HepG2 (cell line): Measurements from ENCODE around the gene BMPR2. TPM values are rescaled to one million over a fixed set of nuclear protein-coding genes. Genes with fewer than 3 reads are reported as not detected.

Experiments
- CENPT ChIP-seq: sonication (generic); formaldehyde crosslinking; IDR thresholded peaks from 2 replicates; pipeline ENCODE4 v1.8.0; 2022; ENCODE audit warnings: low read depth, mild to moderate bottlenecking, moderate library complexity, missing genetic modification reagents
- MBNL3 ChIP-seq: fragments of 250-450 bp; sonication (Bioruptor Pico); conservative IDR thresholded peaks from 2 replicates; pipeline ENCODE4 v1.8.0; 2022; ENCODE audit warnings: mild to moderate bottlenecking, inconsistent platforms
- MED8 ChIP-seq: sonication (generic); formaldehyde crosslinking; IDR thresholded peaks from 2 replicates; pipeline ENCODE4 v1.8.1; 2023; ENCODE audit warnings: mild to moderate bottlenecking, missing genetic modification reagents; ENCODE audit not compliant: insufficient replicate concordance
- NCOR1 ChIP-seq: fragments of 200-600 bp; sonication (generic); IDR thresholded peaks from 2 replicates; pipeline ENCODE4 v1.7.0; 2017; ENCODE audit warnings: antibody characterized with exemption, low read length, borderline replicate concordance
- NR2F2 ChIP-seq: IDR thresholded peaks from 2 replicates; pipeline ENCODE4 v1.6.1; 2012; ENCODE audit warnings: low read depth, inconsistent platforms, borderline replicate concordance
- PHF20 ChIP-seq: sonication (generic); formaldehyde crosslinking; IDR thresholded peaks from 2 replicates; pipeline ENCODE4 v1.5.0; 2020; ENCODE audit warnings: mild to moderate bottlenecking, missing genetic modification reagents
- PRMT3 ChIP-seq: sonication (generic); formaldehyde crosslinking; IDR thresholded peaks from 2 replicates; pipeline ENCODE4 v1.8.1; 2022; ENCODE audit warnings: low read depth, mild to moderate bottlenecking, moderate library complexity, missing genetic modification reagents, borderline replicate concordance
- REXO4 ChIP-seq: sonication (generic); formaldehyde crosslinking; IDR thresholded peaks from 2 replicates; pipeline ENCODE4 v1.8.0; 2022; ENCODE audit warnings: missing genetic modification reagents, mild to moderate bottlenecking, borderline replicate concordance
- SCMH1 ChIP-seq: sonication (generic); formaldehyde crosslinking; IDR thresholded peaks from 2 replicates; pipeline ENCODE4 v1.9.0; 2021; ENCODE audit warnings: missing genetic modification reagents, mild to moderate bottlenecking, borderline replicate concordance
- TCF7 ChIP-seq: sonication (generic); IDR thresholded peaks from 2 replicates; pipeline ENCODE4 v1.6.1; 2016; ENCODE audit warnings: antibody characterized with exemption, low read depth
- ZIK1 ChIP-seq: sonication (generic); formaldehyde crosslinking; IDR thresholded peaks from 2 replicates; pipeline ENCODE4 v1.5.0; 2020; ENCODE audit warnings: mild to moderate bottlenecking, low read depth, missing genetic modification reagents, borderline replicate concordance
- ZNF138 ChIP-seq: sonication (generic); formaldehyde crosslinking; IDR thresholded peaks from 2 replicates; pipeline ENCODE4 v1.5.0; 2020; ENCODE audit warnings: mild to moderate bottlenecking, low read depth, missing genetic modification reagents
- ZNF225 ChIP-seq: sonication (generic); formaldehyde crosslinking; IDR thresholded peaks from 2 replicates; pipeline ENCODE4 v1.4.0; 2020; ENCODE audit warnings: mild to moderate bottlenecking, missing genetic modification reagents
- polyA plus RNA-seq, 8 experiments: library from polyadenylated mRNA; depleted of rRNA in 3 of 8; stranded (reverse) in 7 of 8; unstranded in 1 of 8; fragments of >200 nt; fragmentation: Illumina TruSeq in 4 of 8; extraction: Trizol in 4 of 8; gene quantifications; 2 replicates each; pipeline versions ENCODE4 v1.2.1 to v1.2.3, GENCODE V29; 2011 to 2016; ENCODE audit warnings: low read depth in 4 of 8, missing spikeins in 1 of 8, mixed read lengths in 1 of 8; ENCODE audit not compliant: insufficient read depth in 1 of 8
- total RNA-seq, 5 experiments: library from RNA; depleted of rRNA; stranded (reverse); fragments of >200 nt; fragmentation: Illumina TruSeq; extraction: Trizol; gene quantifications; 2 replicates each; pipeline ENCODE4 v1.2.3, GENCODE V29; 2016; ENCODE audit warnings: low read depth in 1 of 5
- TF ChIP-seq, protein P1 (sequence below): sonication (generic); formaldehyde crosslinking; conservative IDR thresholded peaks from 2 replicates; pipeline ENCODE4 v1.4.0; 2020; ENCODE audit warnings: missing genetic modification reagents
- TF ChIP-seq, protein P2 (sequence below): sonication (generic); formaldehyde crosslinking; IDR thresholded peaks from 2 replicates; pipeline ENCODE4 v1.5.1; 2020; ENCODE audit warnings: mild to moderate bottlenecking, missing genetic modification reagents, borderline replicate concordance
- TF ChIP-seq, protein P3 (sequence below), 2 experiments: sonication (generic) in 1 of 2; formaldehyde crosslinking in 1 of 2; IDR thresholded peaks; 2 replicates each; pipeline versions ENCODE4 v1.4.0 to v1.6.1; 2018 to 2020; ENCODE audit warnings: missing genetic modification reagents in 2 of 2, borderline replicate concordance in 1 of 2, low read depth in 1 of 2, mild to moderate bottlenecking in 1 of 2, missing biosample characterization in 1 of 2
- TF ChIP-seq, protein P4 (sequence below): sonication (generic); formaldehyde crosslinking; IDR thresholded peaks from 2 replicates; pipeline ENCODE4 v1.5.1; 2020; ENCODE audit warnings: mild to moderate bottlenecking, missing genetic modification reagents, moderate library complexity
- TF ChIP-seq, protein P5 (sequence below): IDR thresholded peaks from 2 replicates; pipeline ENCODE4 v1.6.1; 2018; ENCODE audit warnings: missing genetic modification reagents, mild to moderate bottlenecking, missing compliant biosample characterization

The BMPR2 gene
- total and polyA plus RNA-seq, 2 of the 13 experiments (the other 11 are each of a cell fraction or from before 2014, with no cell fraction given) = 5.5 to 10.3 TPM

DNA sequence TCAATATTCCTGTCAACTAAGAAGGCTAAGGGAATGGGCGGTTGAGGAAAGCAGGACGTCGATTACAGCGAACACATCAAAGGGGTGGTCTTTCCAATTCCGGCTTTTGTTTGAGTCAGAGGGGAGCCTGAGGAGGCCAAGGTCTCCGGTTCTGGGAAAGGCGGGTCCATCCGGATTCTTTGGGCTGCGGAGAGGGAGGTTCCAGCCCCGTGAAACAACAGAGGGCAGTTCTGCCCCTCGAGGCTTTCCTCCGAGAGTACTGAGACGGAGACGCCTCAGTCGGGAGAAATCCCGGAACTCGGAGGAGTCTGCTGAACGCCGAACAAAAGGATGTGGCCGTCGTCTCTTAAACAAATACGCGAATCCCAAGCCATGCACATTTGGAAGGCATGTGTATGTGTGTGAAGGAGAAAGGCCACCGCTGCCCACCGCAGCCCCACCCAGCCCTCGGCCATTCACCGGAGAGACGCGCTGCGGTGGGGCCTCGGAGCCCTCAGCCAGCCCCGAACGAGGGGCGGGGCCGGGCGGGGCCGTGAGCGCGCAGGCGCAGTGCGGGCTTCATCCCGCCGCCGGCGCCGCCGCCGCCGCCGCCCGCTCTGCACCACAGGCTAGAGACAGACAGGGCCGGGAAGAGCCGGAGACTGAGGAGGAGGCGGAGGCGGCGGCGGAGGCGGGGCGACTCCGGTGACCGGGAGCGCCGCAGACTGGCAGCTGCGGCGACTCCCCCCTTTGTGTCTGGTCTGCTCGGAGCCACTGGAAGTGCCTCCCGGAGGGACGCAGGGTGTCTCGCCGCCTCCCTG lies at the start of gene BMPR2 (continued):
- TF ChIP-seq MED8 = peak; percentile 74
- 0 out of 2 replicates have a peak, but pooled peaks have one; percentile 50 for TF ChIP-seq ZIK1
- no peak for TF ChIP-seq REXO4 (CRISPR knock-in tag)
- no peak for TF ChIP-seq SCMH1 (CRISPR knock-in tag)
- TF ChIP-seq, protein P1, sequence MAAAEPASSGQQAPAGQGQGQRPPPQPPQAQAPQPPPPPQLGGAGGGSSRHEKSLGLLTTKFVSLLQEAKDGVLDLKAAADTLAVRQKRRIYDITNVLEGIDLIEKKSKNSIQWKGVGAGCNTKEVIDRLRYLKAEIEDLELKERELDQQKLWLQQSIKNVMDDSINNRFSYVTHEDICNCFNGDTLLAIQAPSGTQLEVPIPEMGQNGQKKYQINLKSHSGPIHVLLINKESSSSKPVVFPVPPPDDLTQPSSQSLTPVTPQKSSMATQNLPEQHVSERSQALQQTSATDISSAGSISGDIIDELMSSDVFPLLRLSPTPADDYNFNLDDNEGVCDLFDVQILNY (CRISPR knock-in tag) = no peak
- peak; percentile 19; the same call in 1 of the 2 replicates for TF ChIP-seq NCOR1
- no peak; the same call in 1 of the 2 replicates for TF ChIP-seq NR2F2
- TF ChIP-seq TCF7 = 0 out of 2 replicates have a peak, but pooled peaks have one; percentile 54
- peak; percentile 67 for TF ChIP-seq PHF20 (CRISPR knock-in tag)
- TF ChIP-seq, protein P2, sequence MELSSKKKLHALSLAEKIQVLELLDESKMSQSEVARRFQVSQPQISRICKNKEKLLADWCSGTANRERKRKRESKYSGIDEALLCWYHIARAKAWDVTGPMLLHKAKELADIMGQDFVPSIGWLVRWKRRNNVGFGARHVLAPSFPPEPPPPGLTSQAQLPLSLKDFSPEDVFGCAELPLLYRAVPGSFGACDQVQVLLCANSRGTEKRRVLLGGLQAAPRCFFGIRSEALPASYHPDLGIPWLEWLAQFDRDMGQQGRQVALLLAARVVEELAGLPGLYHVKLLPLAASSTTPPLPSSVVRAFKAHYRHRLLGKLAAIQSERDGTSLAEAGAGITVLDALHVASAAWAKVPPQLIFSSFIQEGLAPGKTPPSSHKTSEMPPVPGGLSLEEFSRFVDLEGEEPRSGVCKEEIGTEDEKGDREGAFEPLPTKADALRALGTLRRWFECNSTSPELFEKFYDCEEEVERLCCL (CRISPR knock-in tag) = no peak
- TF ChIP-seq MBNL3 (CRISPR knock-in tag) = no peak
- peak; percentile 87 for TF ChIP-seq ZNF138 (CRISPR knock-in tag)
- no peak for TF ChIP-seq CENPT (CRISPR knock-in tag)
- TF ChIP-seq, protein P3, sequence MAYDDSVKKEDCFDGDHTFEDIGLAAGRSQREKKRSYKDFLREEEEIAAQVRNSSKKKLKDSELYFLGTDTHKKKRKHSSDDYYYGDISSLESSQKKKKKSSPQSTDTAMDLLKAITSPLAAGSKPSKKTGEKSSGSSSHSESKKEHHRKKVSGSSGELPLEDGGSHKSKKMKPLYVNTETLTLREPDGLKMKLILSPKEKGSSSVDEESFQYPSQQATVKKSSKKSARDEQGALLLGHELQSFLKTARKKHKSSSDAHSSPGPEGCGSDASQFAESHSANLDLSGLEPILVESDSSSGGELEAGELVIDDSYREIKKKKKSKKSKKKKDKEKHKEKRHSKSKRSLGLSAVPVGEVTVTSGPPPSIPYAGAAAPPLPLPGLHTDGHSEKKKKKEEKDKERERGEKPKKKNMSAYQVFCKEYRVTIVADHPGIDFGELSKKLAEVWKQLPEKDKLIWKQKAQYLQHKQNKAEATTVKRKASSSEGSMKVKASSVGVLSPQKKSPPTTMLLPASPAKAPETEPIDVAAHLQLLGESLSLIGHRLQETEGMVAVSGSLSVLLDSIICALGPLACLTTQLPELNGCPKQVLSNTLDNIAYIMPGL (CRISPR knock-in tag; IDR thresholded peaks at IDR 0.05; ENCODE audit: borderline replicate concordance in 1 of 2, low read depth in 1 of 2) = no peak; a peak in 1 of 4 replicates
- TF ChIP-seq, protein P4, sequence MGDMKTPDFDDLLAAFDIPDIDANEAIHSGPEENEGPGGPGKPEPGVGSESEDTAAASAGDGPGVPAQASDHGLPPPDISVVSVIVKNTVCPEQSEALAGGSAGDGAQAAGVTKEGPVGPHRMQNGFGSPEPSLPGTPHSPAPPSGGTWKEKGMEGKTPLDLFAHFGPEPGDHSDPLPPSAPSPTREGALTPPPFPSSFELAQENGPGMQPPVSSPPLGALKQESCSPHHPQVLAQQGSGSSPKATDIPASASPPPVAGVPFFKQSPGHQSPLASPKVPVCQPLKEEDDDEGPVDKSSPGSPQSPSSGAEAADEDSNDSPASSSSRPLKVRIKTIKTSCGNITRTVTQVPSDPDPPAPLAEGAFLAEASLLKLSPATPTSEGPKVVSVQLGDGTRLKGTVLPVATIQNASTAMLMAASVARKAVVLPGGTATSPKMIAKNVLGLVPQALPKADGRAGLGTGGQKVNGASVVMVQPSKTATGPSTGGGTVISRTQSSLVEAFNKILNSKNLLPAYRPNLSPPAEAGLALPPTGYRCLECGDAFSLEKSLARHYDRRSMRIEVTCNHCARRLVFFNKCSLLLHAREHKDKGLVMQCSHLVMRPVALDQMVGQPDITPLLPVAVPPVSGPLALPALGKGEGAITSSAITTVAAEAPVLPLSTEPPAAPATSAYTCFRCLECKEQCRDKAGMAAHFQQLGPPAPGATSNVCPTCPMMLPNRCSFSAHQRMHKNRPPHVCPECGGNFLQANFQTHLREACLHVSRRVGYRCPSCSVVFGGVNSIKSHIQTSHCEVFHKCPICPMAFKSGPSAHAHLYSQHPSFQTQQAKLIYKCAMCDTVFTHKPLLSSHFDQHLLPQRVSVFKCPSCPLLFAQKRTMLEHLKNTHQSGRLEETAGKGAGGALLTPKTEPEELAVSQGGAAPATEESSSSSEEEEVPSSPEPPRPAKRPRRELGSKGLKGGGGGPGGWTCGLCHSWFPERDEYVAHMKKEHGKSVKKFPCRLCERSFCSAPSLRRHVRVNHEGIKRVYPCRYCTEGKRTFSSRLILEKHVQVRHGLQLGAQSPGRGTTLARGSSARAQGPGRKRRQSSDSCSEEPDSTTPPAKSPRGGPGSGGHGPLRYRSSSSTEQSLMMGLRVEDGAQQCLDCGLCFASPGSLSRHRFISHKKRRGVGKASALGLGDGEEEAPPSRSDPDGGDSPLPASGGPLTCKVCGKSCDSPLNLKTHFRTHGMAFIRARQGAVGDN (CRISPR knock-in tag) = peak; percentile 78
- 0 out of 2 replicates have a peak, but pooled peaks have one; percentile 83 for TF ChIP-seq PRMT3 (CRISPR knock-in tag)
- TF ChIP-seq, protein P5, sequence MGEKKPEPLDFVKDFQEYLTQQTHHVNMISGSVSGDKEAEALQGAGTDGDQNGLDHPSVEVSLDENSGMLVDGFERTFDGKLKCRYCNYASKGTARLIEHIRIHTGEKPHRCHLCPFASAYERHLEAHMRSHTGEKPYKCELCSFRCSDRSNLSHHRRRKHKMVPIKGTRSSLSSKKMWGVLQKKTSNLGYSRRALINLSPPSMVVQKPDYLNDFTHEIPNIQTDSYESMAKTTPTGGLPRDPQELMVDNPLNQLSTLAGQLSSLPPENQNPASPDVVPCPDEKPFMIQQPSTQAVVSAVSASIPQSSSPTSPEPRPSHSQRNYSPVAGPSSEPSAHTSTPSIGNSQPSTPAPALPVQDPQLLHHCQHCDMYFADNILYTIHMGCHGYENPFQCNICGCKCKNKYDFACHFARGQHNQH (CRISPR knock-in tag) = peak; percentile 88; the same call in 1 of the 2 replicates
- TF ChIP-seq ZNF225 (CRISPR knock-in tag) = no peak
